NCI-H69 (cell line): ENCODE results near the gene ZDBF2.
"Not testable (repeated sequence)": the region's sequence is repeated elsewhere in the genome, so short reads cannot be mapped to it uniquely, and the experiment has no call there.

Experiments used
- DNase-seq: peaks from one replicate; lab custom pipeline; 2025; lab: John Stamatoyannopoulos, UW

Gene ZDBF2

DNA sequence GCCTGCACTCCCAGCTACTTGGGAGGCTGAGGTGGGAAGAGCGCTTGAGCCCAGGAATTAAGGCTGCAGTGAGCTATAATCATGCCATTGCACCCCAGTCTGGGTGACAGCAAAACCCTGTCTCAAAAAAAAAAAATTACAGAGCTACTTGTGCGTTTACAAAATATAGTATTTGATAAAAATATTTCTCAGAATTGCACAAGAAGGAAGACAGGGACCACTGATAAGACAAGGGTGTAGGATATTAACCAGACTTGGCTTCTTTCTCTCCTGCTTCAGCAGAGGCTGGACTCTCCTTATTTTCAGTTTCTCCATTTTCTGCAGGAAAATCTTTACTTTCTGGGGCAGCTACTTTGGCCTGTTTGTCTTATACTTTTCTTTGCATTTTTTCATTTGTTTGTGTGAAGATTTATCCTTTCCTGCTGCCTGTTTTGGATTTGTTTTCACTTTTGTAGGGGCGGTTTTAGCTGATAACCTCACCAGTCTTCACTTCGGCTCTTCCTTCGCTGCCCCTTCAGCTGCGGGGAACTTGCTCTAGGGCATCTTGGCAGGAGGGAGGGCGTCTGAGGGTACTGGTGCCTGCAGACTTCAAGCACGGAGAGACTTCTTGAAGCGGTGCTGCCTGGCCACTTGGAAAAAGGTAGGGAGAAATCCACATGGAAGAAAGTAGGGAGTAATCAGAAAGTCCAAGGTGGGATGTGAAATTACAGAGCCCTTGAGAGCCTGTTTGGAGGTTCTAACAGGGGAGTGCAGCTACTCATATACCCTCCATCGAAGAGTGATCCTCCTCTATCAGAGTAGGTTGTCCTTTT lies 14.9 kb upstream of the ZDBF2 start:
- DNase-seq, result no peak

DNA sequence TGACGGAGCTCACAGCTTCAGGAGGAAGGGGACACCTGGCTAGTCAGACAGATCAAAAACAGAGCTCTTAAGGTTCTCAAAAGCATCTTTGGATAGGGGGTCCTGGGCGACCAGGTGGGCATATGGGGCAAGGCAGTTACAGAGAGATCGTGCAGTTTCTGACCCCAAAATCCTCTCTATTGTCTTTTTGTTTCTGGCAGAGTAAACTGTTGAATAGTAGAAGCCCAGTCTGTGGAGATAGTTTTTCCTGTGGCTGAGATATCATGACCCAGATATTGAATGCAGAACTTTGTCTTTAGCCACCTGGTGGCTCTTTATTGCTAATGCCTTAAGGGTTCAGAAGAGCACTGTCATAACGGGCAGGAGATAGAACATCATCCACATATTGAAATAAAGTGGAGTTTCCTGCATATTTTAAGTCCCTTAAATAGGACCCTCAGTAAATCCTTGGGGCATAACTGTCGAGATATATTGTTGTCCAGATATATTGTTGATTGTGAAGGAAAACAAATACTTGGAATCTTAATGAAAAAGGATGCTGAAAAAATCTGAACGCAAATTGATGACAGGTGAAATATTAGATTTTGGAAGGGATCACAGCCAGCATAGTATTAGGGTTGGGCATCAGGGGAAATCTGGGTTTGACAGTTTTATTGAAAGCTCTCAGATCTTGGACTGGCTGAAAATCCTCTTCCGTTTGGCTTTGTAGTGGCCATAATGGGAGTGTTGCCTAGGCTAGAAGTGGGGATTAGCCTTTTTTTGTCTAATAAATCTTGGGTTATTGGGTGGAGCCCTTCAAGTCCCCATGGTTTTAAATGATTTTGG lies 14.1 kb upstream of the ZDBF2 start:
- peak; percentile 64 for DNase-seq

DNA sequence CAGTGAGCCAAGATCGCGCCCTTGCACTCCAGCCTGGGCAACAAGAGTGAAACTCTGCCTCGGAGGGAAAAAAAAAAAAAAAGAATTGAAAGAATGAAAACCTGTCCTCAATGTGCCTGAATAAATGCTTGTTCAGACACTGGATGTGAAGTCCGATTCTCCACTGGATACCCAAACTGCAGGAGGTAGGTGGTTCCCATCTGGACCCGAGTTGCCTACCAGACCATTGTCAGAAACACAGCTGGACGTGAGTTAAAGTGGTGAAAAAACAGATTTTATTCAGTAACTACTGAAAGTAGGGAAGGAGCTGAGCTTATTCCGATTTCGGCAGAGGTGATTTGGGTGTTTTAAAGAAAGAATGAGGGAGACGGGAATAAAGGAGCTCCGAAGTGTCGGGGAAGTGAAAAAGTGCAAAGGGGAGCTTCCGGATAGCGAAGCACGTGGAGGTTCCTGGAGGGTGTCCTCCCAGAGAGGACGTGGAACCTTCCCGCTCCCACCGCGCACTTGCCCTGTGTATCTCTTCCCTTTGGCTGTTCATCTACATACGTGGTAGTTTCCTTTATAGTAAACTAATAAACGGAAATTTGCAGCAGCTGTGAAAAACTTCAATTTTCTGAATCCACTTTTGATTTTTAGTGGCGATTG lies 10.4 kb upstream of the ZDBF2 start:
- DNase-seq, result no peak

DNA sequence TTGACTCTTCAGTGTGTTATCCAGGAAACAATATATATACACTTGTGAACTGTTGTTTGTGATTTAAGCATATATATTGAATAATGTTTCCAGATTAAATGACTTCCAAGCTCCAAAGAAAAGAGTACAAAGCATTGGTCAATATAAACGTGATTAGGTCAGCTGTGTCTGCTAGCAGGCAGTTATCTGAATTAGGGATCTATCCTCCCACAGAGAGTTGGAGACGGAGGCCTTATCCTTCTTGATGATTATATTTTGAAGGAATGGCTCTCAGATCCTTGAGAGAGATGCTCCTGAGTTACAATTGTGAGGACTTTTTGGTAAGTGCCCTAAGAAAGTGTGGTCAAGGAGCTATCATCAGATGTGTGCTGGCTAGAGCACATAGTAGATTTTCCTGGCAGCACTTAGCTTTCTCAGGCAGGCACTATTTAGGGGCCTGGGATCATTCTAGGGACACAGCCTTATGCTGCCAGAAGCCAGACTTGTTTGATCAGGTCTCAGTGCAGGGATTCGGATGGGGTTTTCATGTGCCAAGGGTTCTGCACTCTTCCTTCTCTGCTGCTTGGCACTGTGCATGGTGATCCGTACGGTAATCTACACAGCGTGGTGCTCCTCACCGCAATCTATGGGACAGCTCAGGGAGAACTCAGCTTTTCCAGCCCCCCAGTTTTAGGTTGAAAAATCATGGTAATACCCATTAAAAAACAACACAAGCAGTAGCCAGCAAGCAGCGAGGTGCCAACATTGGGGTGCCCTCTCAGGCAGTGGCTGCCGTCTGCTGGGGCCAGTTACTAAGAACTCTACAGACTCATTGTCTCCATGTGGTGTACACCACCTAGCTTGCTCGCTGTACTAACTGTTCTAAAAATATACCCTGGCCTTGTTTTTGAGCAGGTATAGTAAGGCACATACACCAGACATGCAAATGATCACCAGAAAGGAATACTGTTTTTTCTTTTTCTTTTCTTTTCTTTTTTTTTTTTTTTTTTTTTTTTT lies 8.0 kb upstream of the ZDBF2 start:
- no peak for DNase-seq

DNA sequence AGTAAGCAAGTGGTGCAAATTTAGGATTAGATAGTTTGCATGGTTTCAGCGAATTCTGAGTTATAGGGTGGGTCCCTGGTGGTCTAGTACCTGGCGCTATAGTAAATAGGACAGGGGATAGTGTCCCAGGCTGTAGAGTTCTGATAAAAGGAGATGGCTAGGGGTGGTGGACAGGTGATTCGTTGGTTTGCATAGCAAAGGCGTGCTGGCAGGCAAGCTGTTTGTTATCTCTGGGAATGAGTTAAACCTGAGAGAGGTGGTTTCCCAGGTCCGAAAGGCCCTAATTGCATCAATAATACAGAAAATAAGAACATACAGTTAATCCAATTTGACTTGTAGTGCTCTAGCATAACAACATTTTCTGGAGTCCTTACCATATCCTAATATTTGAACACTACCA lies 6.9 kb upstream of the ZDBF2 start:
- no peak for DNase-seq

DNA sequence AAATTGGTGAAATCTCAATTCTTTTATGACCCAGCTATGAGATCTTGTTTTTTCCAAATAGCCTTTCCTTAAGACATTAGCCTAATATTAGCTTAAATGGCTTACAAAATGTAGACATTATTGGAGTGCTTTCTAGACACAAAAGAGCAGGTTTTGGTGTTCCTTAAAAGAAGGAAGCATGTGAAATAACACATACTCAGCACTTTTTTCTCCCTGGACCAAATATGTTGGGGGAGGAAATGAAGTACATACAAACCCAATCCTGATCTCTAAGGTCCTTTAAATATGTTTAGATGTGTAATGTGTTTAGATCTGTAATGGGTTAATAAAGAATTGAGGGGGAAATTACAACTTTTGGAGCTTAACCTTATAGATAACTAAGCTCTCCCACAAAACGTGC lies 3.4 kb upstream of the ZDBF2 start:
- DNase-seq, result no peak

DNA sequence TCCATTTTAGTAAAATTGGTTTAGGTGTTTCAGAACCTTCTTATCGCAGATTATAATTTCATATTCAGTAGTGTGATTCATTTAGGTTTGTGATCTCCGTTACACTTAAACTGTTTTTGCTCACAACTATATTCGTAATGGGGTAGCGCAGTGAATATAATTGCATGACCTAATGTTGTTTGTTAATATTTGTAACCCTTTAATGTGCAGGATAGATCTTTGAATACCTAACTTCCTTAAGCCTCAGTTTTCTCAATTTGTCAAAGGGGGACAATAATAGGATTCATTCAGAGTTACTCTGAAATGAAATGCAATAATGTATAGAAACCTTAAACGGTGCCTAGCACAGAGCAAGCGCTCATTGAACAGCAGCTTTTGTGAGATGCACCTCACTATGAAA lies 558 bp upstream of the ZDBF2 start:
- DNase-seq, result no peak

DNA sequence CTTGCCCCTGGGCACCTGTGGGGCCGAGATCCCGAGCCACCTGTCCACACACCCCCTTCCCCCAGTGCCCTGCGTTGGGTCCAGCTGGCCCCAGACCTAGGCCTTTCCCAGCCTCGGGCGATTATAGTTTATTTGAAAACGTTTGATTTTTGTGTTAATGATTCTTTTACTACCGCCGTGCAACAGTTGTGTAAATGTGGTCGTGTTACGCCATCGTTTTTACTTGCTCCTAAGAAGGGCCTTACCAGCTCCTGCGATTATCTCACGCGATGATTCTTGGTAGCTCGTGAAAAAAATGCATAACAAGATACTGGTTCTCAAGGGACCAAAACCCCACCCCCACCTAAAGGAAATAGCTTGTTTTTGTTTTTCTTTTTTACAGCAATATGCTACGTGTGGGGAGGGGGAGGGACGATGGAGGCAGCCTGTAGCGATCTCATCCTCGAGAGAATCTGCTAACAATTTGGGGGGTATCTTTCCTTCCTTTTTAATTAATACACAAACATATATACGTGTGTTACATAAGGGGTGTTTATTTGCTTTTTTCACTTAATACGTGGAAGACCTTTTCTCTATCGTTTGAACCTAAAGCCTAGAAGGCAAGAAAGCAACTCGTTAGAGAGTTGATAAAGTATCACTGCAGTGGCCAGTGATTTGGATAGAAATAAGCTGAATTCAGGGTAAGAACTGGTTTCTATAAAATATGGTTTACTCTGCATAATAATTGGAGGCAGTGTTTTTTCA lies 1.0 kb downstream of the ZDBF2 start:
- DNase-seq, result peak; percentile 70

DNA sequence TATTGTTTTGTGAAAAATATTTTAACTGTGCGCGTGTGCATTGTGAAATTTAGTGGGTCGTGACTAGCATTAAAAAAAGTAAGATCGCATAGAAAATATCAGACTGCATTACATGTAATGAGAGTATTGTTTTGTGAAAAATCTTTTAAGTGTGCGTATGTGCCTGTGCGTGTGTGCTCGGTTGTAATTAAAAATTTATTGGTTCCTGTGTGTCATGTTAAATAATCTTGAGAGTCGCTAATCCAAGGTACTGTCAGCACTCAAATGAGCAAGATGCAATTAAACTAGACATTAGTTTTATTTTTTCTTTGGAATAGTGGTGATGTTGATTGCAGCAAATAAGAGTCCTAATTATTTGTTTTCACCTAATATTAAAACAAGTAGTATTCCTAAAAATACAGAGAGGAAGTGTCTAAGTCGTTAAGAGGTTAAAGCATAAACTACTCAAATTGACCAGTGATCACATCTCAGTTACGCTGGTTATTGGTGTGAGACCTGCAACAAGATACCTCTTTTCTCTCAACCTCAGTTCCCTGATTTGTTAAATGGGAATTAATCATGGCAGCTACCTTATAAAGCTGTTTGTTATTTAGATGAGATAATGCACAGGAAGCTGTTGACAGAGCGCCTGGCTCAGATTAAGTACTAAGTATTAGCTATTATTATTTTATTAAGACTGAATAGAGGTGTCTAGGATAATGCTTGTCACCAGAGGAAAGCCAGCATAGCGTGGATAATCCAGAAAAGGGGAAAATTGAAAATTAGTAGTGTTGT lies 1.9 kb downstream of the ZDBF2 start:
- DNase-seq, result peak; percentile 37

DNA sequence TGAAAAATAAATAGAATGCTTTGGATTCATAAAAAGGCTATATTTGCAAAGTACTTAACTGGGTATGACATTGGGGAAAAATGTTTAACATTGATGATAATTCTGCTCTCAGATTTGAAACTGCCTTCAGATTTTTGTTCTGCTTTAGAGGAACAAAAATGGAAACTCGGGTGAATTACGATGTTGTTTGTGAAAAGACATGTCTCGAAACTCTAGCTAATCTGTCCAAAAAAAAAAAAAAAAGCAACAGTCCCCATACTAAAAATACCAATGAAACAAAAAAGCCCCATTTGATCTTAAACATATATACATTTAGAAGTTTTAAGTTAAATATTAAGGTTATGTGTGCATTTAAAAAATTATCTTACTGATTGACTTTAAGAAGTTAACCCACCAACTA lies 3.0 kb downstream of the ZDBF2 start:
- DNase-seq, result no peak

DNA sequence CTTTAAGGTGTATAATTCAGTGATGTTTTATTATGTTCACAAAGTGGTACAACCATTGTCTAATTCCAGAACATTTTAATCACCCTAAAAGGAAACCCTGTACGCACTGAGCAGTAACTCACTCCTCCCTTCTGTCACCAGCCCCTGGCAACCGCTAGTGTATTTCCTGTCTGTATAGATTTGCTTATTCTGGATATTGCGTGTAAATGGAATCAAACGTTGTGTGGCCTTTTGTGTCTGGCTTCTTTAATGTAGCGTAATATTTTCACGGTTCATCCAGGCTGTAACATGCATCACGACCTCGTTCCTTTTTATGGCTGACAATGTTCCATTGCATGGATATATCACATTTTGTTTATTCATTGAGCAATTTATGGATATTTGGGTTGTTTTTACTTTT lies 8.3 kb downstream of the ZDBF2 start:
- DNase-seq, result no peak

DNA sequence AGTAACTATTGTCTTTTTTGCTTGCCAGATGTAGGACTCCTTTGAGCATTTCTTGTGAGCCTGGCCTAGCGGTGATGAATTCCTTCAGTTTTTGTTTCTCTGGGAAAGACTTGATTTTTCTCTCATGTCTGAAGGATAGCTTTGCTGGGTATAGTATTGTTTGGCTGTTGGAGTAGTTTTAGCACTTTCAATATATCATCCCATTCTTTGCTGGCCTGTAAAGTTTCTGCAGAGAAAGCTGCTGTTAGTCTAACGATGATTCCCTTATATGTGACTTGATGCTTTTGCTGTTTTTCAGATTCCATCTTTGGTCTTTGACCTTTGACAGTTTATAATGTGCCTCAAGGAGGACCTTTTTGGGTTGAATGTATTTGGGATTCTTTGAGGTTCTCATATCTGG lies 12.7 kb downstream of the ZDBF2 start:
- DNase-seq, result no peak

DNA sequence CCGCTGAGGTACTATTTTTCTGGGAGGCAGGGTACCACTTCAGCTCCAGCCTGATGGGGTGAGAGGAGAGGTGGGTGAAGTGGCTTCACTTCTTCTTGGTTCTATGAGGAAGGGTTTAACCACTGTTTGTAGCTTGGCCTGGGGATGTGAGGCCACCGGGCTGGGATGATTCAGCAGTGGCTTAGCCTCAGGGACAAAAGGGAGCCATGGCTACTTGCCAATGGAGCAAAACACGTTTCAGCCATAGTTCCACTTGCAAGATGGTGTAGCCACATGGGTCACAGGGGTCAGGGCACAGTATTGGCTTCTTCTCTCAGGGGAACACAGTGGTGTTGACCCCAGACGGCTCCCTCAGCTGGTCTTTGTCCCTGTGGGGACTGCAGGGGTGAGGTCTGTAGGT lies 14.9 kb downstream of the ZDBF2 start:
- DNase-seq, result no peak

DNA sequence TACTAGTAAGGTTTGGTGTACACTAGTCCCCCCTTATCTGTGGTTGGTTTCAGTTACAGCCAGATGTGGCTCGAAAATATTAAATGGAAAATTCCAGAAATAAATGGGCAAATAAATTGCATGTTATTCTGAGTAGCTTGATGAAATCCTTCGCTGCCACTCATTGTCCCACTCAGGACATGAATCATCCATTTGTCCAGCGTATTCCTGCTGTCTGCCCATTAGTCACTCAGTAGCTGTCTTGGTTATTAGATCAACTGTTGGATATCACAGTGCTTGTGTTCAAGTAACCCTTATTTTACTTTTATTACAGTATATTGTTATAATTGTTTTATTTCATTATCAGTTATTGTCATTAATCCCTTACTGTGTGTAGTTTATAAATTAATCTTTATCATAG lies 21.7 kb downstream of the ZDBF2 start:
- DNase-seq, result no peak

DNA sequence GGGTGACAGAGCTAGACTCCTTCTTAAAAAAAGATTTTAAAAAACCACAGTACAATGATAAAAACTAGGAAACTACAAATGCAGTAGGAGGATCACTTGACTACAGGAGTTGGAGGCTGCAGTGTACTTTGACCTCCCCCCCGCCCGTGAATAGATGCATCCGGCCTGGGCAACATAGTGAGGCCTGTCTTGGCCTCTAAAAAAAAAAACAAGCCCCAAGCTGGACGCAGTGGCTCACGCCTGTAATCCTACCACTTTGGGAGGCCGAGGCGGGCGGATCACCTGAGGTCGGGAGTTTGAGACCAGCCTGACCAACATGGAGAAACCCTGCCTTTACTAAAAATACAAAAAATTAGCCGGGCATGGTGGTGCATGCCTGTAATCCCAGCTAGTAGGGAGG lies 25.1 kb downstream of the ZDBF2 start:
- not testable (repeated sequence) for DNase-seq

DNA sequence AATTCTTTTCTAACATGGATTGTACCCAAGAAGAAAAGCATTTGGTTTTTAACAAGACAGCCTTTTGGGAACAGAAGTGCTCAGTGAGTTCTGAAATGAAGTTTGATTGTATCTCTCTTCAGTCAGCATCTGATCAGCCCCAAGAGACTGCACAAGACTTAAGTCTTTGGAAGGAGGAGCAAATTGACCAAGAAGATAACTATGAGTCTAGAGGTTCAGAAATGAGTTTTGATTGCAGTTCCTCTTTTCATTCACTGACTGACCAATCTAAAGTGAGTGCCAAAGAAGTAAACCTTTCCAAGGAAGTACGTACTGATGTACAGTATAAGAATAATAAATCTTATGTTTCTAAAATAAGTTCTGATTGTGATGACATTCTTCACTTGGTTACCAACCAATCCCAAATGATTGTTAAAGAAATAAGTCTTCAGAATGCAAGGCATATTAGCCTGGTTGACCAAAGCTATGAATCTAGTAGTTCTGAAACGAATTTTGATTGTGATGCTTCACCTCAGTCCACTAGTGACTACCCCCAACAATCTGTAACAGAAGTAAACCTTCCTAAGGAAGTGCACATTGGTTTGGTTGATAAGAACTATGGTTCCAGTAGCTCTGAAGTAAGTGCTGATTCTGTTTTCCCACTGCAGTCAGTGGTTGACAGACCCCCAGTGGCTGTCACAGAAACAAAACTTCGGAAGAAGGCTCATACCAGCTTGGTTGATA lies 31.2 kb downstream of the ZDBF2 start:
- DNase-seq, result no peak

DNA sequence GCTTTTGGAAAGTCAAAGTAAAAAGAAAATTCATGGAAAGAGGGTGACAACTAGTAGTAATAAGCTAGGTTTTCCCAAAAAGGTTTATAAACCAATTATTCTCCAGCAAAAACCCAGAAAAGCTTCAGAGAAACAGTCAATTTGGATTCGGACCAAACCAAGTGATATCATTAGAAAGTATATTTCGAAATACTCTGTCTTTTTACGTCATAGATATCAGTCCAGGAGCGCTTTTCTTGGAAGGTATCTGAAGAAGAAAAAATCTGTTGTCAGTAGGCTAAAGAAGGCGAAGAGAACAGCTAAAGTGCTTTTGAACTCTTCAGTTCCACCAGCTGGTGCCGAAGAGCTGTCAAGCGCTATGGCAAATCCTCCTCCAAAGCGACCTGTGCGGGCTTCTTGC lies 36.6 kb downstream of the ZDBF2 start:
- DNase-seq, result no peak

DNA sequence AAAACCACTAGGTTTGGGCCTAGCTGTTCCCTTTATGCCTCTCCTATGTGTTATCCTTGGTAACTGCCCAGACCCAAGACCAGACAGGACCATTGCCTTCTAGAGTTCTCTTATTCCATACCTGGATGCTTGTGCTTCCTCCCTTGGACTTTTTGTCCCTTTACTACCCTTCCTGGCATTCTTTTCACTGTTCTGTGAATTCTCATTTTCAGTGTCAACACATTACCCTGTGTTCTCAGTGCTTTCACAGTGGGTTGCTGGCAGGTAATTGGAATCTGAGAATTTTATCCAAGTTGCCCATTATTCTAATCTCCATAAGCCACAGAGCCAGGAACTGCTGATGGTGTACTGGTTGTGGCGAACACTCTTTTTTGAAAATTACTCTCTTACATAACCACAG lies 41.7 kb downstream of the ZDBF2 start:
- no peak for DNase-seq

DNA sequence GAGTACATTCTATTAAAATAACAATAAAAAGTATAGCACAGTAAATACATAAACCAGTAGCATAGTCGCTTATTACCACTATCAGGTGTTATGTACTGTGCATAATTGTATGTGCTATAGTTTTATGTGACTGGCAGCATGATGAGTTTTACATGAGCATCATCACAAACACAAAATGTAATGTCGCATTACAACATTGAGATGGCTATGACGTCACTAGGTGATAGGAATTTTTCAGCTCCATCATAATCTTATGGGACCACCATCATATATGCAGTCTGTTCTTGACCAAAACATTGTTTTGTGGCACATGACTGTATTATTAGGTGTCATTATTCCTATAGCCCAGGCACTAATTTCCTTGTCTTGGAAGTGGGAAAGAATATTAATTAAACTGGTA lies 48.6 kb downstream of the ZDBF2 start:
- no peak for DNase-seq

DNA sequence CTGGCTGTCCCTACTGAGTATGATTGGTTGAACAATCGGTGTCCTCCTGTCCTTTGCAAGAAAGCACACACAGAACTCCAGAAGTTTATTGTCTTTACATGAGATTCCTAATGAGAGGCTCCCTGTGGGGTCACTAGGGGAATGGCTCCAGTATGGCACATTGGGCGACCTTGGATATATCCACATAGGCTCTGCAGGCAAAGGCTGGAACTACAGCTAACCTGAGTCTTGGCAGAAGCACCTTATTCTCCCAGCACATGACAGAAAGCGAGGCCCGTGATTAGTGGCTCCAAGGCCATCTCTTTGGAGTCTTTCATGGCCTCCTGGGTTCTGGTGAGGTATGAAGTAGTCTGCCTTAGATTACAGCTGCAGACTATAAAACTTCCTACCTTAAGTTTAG lies 49.0 kb downstream of the ZDBF2 start:
- DNase-seq, result no peak
